LNCaP clone FGC (cell line): Measurements from ENCODE around the gene KHDRBS2.

ENCODE experiments used
- DNase-seq: peaks from one replicate; pipeline ENCODE4 v3.0.0-alpha.2; 2011; ENCODE audit warnings: low read depth
- H3K4me3 ChIP-seq: 2 replicates; pipeline ENCODE4 v1.5.1; 2011; ENCODE audit warnings: mild to moderate bottlenecking, low read depth, low read length, control low read depth
- TF ChIP-seq, protein P1 (sequence below): IDR thresholded peaks from 2 replicates; pipeline ENCODE4 v1.5.1; 2012; ENCODE audit warnings: mild to moderate bottlenecking; ENCODE audit not compliant: control insufficient read depth, insufficient read depth; ENCODE audit errors: extremely low read depth

The KHDRBS2 gene

DNA sequence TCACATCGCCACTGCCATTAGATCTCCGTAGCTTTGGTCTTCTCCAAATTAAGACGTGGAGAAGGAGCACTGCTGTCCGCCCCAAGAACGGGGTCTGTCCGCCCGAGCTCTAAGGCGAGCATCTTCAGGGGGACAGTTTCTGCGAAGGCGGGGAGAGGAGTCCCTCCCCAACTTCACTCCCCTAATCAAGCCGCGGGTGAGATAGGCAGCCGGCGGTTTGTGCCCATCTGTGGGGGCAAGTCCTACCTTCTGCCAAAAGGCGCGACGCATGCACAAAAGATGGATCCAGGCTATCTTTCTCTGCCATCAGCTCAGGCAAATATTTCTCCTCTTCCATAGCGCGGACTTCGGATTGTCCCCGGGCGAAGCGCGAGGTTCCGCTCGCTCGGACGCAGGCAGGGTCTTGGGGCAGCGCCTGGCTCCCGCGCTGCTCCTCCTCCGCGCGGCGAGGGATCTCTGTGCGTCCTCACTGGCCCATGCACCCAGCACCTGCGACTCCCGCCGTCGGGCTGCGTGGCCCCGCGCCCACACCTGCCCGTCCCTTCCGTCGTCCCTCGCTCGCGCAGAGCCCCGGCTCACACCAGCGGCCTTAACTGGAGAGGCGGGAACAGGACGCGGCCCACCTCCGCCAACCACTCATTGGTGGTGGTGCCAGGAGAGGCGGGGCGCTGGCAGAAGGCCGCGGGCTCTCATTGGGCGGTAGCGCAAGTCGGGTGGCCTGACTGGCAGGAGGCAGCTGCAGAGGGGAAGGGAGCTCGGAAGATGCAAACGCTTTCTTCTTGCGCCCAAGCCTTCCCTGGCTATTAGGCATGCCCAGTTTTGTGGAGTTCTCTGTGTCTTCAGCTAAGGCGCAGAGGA, at the start of gene KHDRBS2:
TSS of gene KHDRBS2 (minus strand) at position 614 of the 858 bp plus-strand sequence.
- H3K4me3 ChIP-seq: no peak within 1 kb of the TSS
- TF ChIP-seq, protein P1, sequence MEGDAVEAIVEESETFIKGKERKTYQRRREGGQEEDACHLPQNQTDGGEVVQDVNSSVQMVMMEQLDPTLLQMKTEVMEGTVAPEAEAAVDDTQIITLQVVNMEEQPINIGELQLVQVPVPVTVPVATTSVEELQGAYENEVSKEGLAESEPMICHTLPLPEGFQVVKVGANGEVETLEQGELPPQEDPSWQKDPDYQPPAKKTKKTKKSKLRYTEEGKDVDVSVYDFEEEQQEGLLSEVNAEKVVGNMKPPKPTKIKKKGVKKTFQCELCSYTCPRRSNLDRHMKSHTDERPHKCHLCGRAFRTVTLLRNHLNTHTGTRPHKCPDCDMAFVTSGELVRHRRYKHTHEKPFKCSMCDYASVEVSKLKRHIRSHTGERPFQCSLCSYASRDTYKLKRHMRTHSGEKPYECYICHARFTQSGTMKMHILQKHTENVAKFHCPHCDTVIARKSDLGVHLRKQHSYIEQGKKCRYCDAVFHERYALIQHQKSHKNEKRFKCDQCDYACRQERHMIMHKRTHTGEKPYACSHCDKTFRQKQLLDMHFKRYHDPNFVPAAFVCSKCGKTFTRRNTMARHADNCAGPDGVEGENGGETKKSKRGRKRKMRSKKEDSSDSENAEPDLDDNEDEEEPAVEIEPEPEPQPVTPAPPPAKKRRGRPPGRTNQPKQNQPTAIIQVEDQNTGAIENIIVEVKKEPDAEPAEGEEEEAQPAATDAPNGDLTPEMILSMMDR: no peak
- no peak for DNase-seq

DNA sequence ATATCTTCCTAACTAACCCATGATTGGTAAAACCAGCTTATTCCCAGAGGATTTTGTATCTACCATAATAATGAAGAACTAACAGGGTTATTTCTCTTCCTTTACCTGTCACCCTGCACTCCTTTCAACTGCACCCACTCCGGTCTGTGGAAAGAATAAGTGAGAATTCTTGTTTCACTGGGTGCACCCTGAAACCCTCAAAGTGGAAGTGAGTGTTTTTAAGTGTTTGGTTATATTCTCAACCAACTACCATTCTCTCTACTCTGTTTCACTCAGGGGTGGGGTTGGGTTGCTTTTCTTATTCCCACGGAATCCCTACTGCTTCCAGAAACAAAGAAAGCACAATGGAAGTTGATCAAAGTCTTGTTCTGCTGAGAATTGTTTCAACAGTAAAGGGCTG, 42.6 kb upstream of the KHDRBS2 start:
- DNase-seq: no peak
- TF ChIP-seq, protein P1: no peak
- no peak overlapping the region for H3K4me3 ChIP-seq

DNA sequence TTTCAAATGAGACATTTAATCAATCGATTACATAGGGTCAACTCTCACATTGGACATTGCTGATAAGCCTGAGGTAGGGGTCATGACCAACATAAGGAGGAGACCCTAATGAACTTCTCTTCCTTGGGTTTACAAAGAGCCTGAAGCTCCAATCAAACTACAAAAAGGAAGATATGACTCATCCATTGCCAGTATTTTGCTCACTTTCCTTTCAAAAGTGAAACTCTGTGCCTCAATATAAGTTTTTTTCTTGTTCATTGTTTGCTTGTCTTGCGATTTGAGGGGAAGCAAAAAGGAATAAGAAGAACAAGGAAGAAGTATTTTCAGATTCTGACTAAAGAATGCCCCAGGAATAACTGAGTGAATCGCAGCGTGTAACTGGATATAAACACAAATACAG, 38.8 kb upstream of the KHDRBS2 start:
- no peak overlapping the region for H3K4me3 ChIP-seq
- no peak for DNase-seq
- TF ChIP-seq, protein P1: no peak

DNA sequence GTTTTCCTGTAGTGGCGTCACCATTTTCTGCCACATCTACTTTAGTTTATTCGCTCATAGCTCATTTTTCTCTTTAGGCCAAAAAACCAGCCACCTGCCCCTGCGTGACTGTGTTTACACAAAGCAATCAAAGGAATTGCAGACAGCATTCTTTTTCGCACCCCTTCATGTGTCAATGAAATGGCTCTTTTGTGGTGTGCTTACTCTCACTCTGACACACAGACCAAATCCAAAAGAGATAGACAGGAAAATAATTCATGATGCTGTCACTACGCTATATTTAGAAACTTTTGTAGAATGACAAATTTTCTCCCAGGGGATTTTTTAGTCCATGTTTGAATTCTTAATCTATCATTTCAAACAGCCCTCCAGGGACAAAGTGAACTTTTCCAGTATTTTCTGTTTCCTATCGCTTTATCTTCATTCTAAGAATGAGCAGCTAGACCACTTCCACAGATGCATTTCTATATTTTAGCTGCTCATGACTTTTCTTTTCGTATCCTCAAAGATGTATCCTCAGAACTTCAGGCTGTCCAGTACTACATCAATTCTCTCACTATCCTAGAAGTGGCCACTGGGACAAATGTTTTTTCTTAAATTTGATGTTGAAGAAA, 37.9 kb upstream of the KHDRBS2 start:
- TF ChIP-seq, protein P1: no peak
- DNase-seq: no peak

DNA sequence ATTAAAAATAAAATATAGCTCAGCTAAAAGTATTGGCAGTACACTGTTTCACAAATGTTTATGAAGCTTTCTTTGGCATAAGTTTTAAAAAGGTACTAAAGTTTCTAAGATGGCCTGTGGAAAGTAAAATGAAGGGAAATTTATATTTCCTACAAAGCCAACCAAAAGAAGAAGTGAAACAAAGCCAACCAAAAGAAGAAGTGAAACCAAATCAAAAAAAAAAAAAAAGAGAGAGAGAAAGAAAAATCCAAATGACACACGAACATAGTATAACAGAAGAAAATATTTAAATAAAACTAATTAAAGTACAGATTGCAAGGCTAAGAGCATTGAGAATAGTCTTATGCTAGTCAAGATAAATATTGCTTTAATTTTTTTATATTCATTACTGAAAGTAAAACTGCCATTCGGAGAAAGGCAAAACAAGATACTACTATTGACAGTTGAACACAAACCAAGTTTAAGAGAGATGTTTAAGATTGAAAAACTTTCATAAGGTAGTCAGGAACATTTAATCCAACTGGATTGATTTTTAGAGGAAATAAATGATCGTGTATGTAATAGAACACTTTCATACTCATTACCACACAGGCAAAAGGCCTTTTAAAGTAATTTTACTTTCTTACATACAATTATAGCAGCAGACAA, 12.8 kb upstream of the KHDRBS2 start:
- no peak for DNase-seq
- H3K4me3 ChIP-seq: no peak overlapping the region
- TF ChIP-seq, protein P1: no peak

More for the DNA sequence above, 37.9 kb upstream of the KHDRBS2 start:
- H3K4me3 ChIP-seq: no peak overlapping the region

DNA sequence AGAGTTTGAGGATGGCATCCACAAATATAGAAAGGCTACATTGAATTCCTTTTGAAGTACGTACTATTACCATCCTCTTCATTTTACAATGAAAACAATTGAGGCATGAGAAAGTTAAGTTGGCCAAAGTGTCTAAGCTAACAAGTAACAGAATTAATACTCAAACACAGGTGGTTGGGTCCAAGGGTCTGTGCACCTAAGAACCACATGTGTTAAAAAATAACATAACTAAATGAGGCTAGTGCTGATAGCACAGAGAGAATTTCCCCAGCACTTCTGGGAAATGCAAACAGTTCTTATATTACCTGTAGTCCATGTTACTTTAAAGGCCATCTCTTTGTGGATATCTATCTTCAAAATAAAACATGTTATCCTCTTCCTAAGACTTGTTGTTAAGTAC, 10.5 kb upstream of the KHDRBS2 start:
- DNase-seq: no peak
- no peak overlapping the region for H3K4me3 ChIP-seq
- TF ChIP-seq, protein P1: no peak
